IMR-90 (cell line): Measurements from ENCODE around the gene RABGAP1. TPM values are rescaled to one million over a fixed set of nuclear protein-coding genes. Genes with fewer than 3 reads are reported as not detected.

Source experiments
- ATAC-seq: fragments of 200-7000 bp; cut with Tn5 transposase; 2 replicates; pipeline ENCODE4 v1.9.1; 2020; ENCODE audit warnings: low read depth, mild to moderate bottlenecking, moderate library complexity
- BruUV-seq: library from RNA; stranded (reverse); fragments of 400-500 nt; replicated peaks from 2 replicates; lab custom pipeline; 2021; lab: Mats Ljungman, UMichigan
- CTCF ChIA-PET: fragments of 300-600 bp; formaldehyde crosslinking; extraction: SDS; loops from one replicate; lab custom pipeline; 2021; ENCODE audit warnings: antibody characterized with exemption; lab: Yijun Ruan, JAX
- POLR2A ChIA-PET: fragments of 300-600 bp; sonication (Branson Sonifier 250); formaldehyde crosslinking; loops from one replicate; lab custom pipeline; 2022; ENCODE audit warnings: antibody characterized with exemption; ENCODE audit not compliant: unreplicated experiment; lab: Charles Lee
- DNase-seq: peaks from one replicate; pipeline ENCODE4 v3.0.0; 2013
- H2AFZ ChIP-seq: replicated peaks from 2 replicates; pipeline ENCODE3; 2013; ENCODE audit warnings: low read length, mild to moderate bottlenecking; ENCODE audit not compliant: poor library complexity
- H2AK5ac ChIP-seq: 2 replicates; pipeline ENCODE4 v1.6.1; 2013; ENCODE audit warnings: low read depth, low read length, inconsistent platforms
- H2AK9ac ChIP-seq: replicated peaks from 2 replicates; pipeline ENCODE3; 2013; ENCODE audit warnings: mild to moderate bottlenecking, low read depth, low read length, moderate library complexity; ENCODE audit not compliant: poor library complexity
- H2BK120ac ChIP-seq: 2 replicates; pipeline ENCODE4 v1.6.1; 2013; ENCODE audit warnings: low read depth, low read length, inconsistent platforms
- H2BK15ac ChIP-seq: 3 replicates; pipeline ENCODE4 v1.6.1; 2013; ENCODE audit warnings: low read depth, low read length, inconsistent platforms
- H2BK20ac ChIP-seq: 2 replicates; pipeline ENCODE4 v1.6.1; 2013; ENCODE audit warnings: low read depth, mild to moderate bottlenecking, inconsistent platforms, low read length, moderate library complexity
- H2BK5ac ChIP-seq: 2 replicates; pipeline ENCODE4 v1.6.1; 2013; ENCODE audit warnings: mild to moderate bottlenecking, low read depth, low read length, inconsistent platforms; ENCODE audit not compliant: poor library complexity, severe bottlenecking
- H3K14ac ChIP-seq: replicated peaks from 2 replicates; pipeline ENCODE4 v1.6.1; 2013; ENCODE audit warnings: low read depth, low read length, inconsistent platforms
- H3K18ac ChIP-seq: 2 replicates; pipeline ENCODE4 v1.6.1; 2013; ENCODE audit warnings: low read depth, low read length, control low read depth
- H3K23ac ChIP-seq: 2 replicates; pipeline ENCODE4 v1.6.1; 2013; ENCODE audit warnings: low read depth, low read length, inconsistent platforms
- H3K27ac ChIP-seq: 2 replicates; pipeline ENCODE4 v1.5.1; 2013; ENCODE audit warnings: mild to moderate bottlenecking, control low read depth, low read length; ENCODE audit not compliant: insufficient read depth
- H3K27me3 ChIP-seq: 2 replicates; pipeline ENCODE4 v1.6.1; 2013; ENCODE audit warnings: low read length; ENCODE audit not compliant: control insufficient read depth, insufficient read depth
- H3K36me3 ChIP-seq: 2 replicates; pipeline ENCODE4 v1.6.1; 2013; ENCODE audit warnings: low read length, mixed read lengths; ENCODE audit not compliant: control insufficient read depth, insufficient read depth
- H3K4ac ChIP-seq: 2 replicates; pipeline ENCODE4 v1.6.1; 2013; ENCODE audit warnings: low read depth, low read length, inconsistent platforms
- H3K4me1 ChIP-seq: 2 replicates; pipeline ENCODE4 v1.6.1; 2013; ENCODE audit warnings: low read length, mixed read lengths; ENCODE audit not compliant: control insufficient read depth, insufficient read depth
- H3K4me2 ChIP-seq: 2 replicates; pipeline ENCODE4 v1.6.1; 2013; ENCODE audit warnings: low read depth, mild to moderate bottlenecking, control low read depth, low read length, moderate library complexity
- H3K4me3 ChIP-seq: 2 replicates; pipeline ENCODE4 v1.5.1; 2013; ENCODE audit warnings: low read depth, mild to moderate bottlenecking, control low read depth, low read length, moderate library complexity; ENCODE audit not compliant: insufficient read depth
- H3K56ac ChIP-seq: 2 replicates; pipeline ENCODE4 v1.6.1; 2013; ENCODE audit warnings: low read length, inconsistent platforms; ENCODE audit not compliant: insufficient read depth; ENCODE audit errors: extremely low read depth
- H3K79me1 ChIP-seq, 2 experiments: 2 replicates each; pipeline ENCODE4 v1.6.1; 2013; ENCODE audit warnings: low read length in 2 of 2, inconsistent platforms in 1 of 2, low read depth in 1 of 2
- H3K9ac ChIP-seq: 2 replicates; pipeline ENCODE4 v1.6.1; 2013; ENCODE audit warnings: low read depth, low read length, control low read depth
- H3K9me1 ChIP-seq: 2 replicates; pipeline ENCODE4 v1.6.1; 2013; ENCODE audit warnings: low read length, inconsistent platforms; ENCODE audit not compliant: insufficient read depth
- H3K9me3 ChIP-seq: 2 replicates; pipeline ENCODE4 v1.6.1; 2013; ENCODE audit warnings: low read length; ENCODE audit not compliant: control insufficient read depth, insufficient read depth
- H4K20me1 ChIP-seq: 2 replicates; pipeline ENCODE4 v1.6.1; 2013; ENCODE audit warnings: low read length, inconsistent platforms; ENCODE audit not compliant: insufficient read depth
- H4K5ac ChIP-seq: 2 replicates; pipeline ENCODE4 v1.6.1; 2013; ENCODE audit warnings: mild to moderate bottlenecking, low read depth, low read length, control low read depth
- H4K8ac ChIP-seq, 2 experiments: 2 replicates each; pipeline ENCODE4 v1.6.1; 2013; ENCODE audit warnings: low read depth in 2 of 2, low read length in 2 of 2, control low read depth in 1 of 2, inconsistent platforms in 1 of 2
- H4K91ac ChIP-seq: 2 replicates; pipeline ENCODE4 v1.6.1; 2013; ENCODE audit warnings: low read depth, low read length, inconsistent platforms; ENCODE audit not compliant: insufficient read depth
- BHLHE40 ChIP-seq: fragments of 150-350 bp; IDR thresholded peaks from 2 replicates; pipeline ENCODE4 v1.6.1; 2016; ENCODE audit warnings: mild to moderate bottlenecking, low read depth, low read length
- CEBPB ChIP-seq: IDR thresholded peaks from 2 replicates; pipeline ENCODE4 v1.6.1; 2012; ENCODE audit warnings: low read depth, low read length, improper control_type of control experiment
- CHD1 ChIP-seq: IDR thresholded peaks from 2 replicates; pipeline ENCODE4 v1.6.1; 2012; ENCODE audit warnings: low read depth, low read length, improper control_type of control experiment
- FOS ChIP-seq: fragments of 150-350 bp; IDR thresholded peaks from 2 replicates; pipeline ENCODE4 v1.6.1; 2016; ENCODE audit warnings: low read depth, low read length
- MAFK ChIP-seq: IDR thresholded peaks from 2 replicates; pipeline ENCODE4 v1.6.1; 2012; ENCODE audit warnings: low read depth, low read length, improper control_type of control experiment
- MAZ ChIP-seq: IDR thresholded peaks from 2 replicates; pipeline ENCODE4 v1.6.1; 2012; ENCODE audit warnings: low read depth, mild to moderate bottlenecking, low read length, improper control_type of control experiment, moderate library complexity, borderline replicate concordance
- MXI1 ChIP-seq: IDR thresholded peaks from 2 replicates; pipeline ENCODE4 v1.6.1; 2012; ENCODE audit warnings: low read depth, mild to moderate bottlenecking, low read length, moderate library complexity, borderline replicate concordance
- NFE2L2 ChIP-seq: fragments of 150-350 bp; IDR thresholded peaks from 2 replicates; pipeline ENCODE4 v1.6.1; 2016; ENCODE audit warnings: low read depth, mild to moderate bottlenecking, low read length
- POLR2A ChIP-seq: IDR thresholded peaks from 2 replicates; pipeline ENCODE4 v1.6.1; 2012; ENCODE audit warnings: mild to moderate bottlenecking, low read depth, low read length
- RAD21 ChIP-seq: IDR thresholded peaks from 2 replicates; pipeline ENCODE4 v1.6.1; 2012; ENCODE audit warnings: low read length, improper control_type of control experiment
- RCOR1 ChIP-seq: IDR thresholded peaks from 2 replicates; pipeline ENCODE4 v1.6.1; 2012; ENCODE audit warnings: mild to moderate bottlenecking, low read length, improper control_type of control experiment; ENCODE audit not compliant: insufficient replicate concordance
- RFX5 ChIP-seq: IDR thresholded peaks from 2 replicates; pipeline ENCODE4 v1.8.0; 2012; ENCODE audit warnings: low read depth, mild to moderate bottlenecking, low read length, moderate library complexity
- SMC3 ChIP-seq: fragments of 150-350 bp; IDR thresholded peaks from 2 replicates; pipeline ENCODE4 v1.6.1; 2016; ENCODE audit warnings: low read depth, mild to moderate bottlenecking, antibody characterized with exemption, low read length, moderate library complexity
- WGBS, 2 experiments: methylation state at CpG; one replicate each; pipeline versions ENCODE4 v1.1.5 to v1.1.7; 2013; ENCODE audit warnings: missing lambda C conversion rate in 2 of 2; ENCODE audit not compliant: insufficient read length in 1 of 2; ENCODE audit errors: extremely low coverage in 2 of 2; 5-methylcytosine and 5-hydroxymethylcytosine counted together
- dilution Hi-C: fragments of 300-500 bp; cut with HindIII; formaldehyde crosslinking; loops from one replicate; pipeline ENCODE4 v1.14.3; 2018; ENCODE audit warnings: low sequenced_read_pairs; ENCODE audit not compliant: unreplicated experiment
- in situ Hi-C: fragments of 300-500 bp; cut with MboI; formaldehyde crosslinking; loops from 3 replicates; pipeline ENCODE4 v1.14.3; 2019; ENCODE audit warnings: low sequenced_read_pairs, inconsistent platforms, mixed read lengths
- intact Hi-C: fragments of 100-400 bp; cut with micrococcal nuclease; formaldehyde crosslinking; loops from 2 replicates; pipeline ENCODE4 v1.10.0; 2022
- polyA plus RNA-seq, 3 experiments: library from polyadenylated mRNA; depleted of rRNA; stranded (reverse); fragments of >200 nt; gene quantifications; 2 replicates each; pipeline ENCODE4 v1.2.3, GENCODE V29; 2012; ENCODE audit warnings: low replicate concordance in 1 of 3
- total RNA-seq: library from RNA; depleted of rRNA; stranded (reverse); fragments of >200 nt; gene quantifications from 2 replicates; pipeline ENCODE4 v1.2.3, GENCODE V29; 2012
- TF ChIP-seq, protein P1 (sequence below): conservative IDR thresholded peaks from 2 replicates; pipeline ENCODE4 v1.5.1; 2012; ENCODE audit warnings: mild to moderate bottlenecking, low read depth, low read length, improper control_type of control experiment
- TF ChIP-seq, protein P2 (sequence below): fragments of 150-350 bp; IDR thresholded peaks from 2 replicates; pipeline ENCODE4 v1.6.1; 2016; ENCODE audit warnings: low read depth, mild to moderate bottlenecking, low read length, moderate library complexity, borderline replicate concordance
- TF ChIP-seq, protein P3 (sequence below): fragments of 150-350 bp; IDR thresholded peaks from 2 replicates; pipeline ENCODE4 v1.6.1; 2017; ENCODE audit warnings: mild to moderate bottlenecking, antibody characterized with exemption, low read length, low read depth

The RABGAP1 gene
- total and polyA plus RNA-seq, 2 of the 4 experiments (the other 2 are of a cell fraction): 20.0 to 53.9 TPM

DNA sequence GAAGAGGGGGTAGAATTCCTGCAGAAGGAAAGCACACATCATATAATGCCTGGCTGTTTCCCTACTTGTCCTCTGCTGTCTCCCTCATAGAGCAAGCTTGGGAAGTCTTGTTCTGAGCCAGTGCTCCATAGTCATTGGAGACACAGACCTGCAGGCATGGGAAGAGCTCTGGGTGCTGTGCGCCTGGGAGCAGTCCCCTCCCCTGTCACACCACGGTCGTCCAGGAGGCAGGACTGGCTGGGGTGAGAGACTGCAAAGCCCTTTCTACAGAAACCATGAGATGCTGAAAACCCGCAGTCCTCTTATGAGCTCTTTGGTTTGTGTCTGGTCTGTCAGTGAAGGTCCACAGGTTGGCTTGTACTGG is 157.3 kb downstream of the RABGAP1 start:
- in situ Hi-C loops: no loop called here

More for the DNA sequence above, 157.3 kb downstream of the RABGAP1 start:
- Histone ChIP-seq H3K79me1 (peaks cover 0 to 6% of the 10 kb centered on the region in 2 experiments; a peak in 2 of 4 replicates), H3K9me3 (no peaks in the 10 kb centered on the region), H3K36me3 (peaks cover 55% of the 10 kb centered on the region), H3K27ac (no peak overlapping the region), H3K14ac (no peak overlapping the region), H3K4me2 (no peak overlapping the region), H2BK15ac (no peak overlapping the region), H2BK20ac (no peak overlapping the region), H3K4me3 (no peak overlapping the region), H4K20me1 (peaks cover 2% of the 10 kb centered on the region; the same call in 1 of the 2 replicates), H2BK5ac (no peak overlapping the region), H4K8ac (no peak overlapping the region), H2AK5ac (no peak overlapping the region), H4K91ac (no peak overlapping the region), H3K18ac (no peak overlapping the region), H4K5ac (no peak overlapping the region), H2AK9ac (peak overlapping the region; percentile 12), H3K4ac (no peak overlapping the region), H3K56ac (no peak overlapping the region), H3K9ac (no peak overlapping the region), H3K9me1 (peaks cover 2% of the 10 kb centered on the region; the same call in 1 of the 2 replicates), H2BK120ac (no peak overlapping the region), H3K4me1 (peaks cover 6% of the 10 kb centered on the region; the same call in 1 of the 2 replicates), H3K23ac (no peak overlapping the region), H3K27me3 (no peaks in the 10 kb centered on the region), H2AFZ (no peak overlapping the region)
- no peak for ATAC-seq
- TF ChIP-seq BHLHE40 (no peak), RFX5 (no peak), POLR2A (no peak), RAD21 (no peak), SMC3 (no peak), FOS (no peak), MXI1 (no peak), RCOR1 (no peak), MAFK (no peak), NFE2L2 (no peak), MAZ (no peak), CEBPB (no peak), CHD1 (no peak)
- TF ChIP-seq, protein P1, sequence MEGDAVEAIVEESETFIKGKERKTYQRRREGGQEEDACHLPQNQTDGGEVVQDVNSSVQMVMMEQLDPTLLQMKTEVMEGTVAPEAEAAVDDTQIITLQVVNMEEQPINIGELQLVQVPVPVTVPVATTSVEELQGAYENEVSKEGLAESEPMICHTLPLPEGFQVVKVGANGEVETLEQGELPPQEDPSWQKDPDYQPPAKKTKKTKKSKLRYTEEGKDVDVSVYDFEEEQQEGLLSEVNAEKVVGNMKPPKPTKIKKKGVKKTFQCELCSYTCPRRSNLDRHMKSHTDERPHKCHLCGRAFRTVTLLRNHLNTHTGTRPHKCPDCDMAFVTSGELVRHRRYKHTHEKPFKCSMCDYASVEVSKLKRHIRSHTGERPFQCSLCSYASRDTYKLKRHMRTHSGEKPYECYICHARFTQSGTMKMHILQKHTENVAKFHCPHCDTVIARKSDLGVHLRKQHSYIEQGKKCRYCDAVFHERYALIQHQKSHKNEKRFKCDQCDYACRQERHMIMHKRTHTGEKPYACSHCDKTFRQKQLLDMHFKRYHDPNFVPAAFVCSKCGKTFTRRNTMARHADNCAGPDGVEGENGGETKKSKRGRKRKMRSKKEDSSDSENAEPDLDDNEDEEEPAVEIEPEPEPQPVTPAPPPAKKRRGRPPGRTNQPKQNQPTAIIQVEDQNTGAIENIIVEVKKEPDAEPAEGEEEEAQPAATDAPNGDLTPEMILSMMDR: no peak
- TF ChIP-seq, protein P2, sequence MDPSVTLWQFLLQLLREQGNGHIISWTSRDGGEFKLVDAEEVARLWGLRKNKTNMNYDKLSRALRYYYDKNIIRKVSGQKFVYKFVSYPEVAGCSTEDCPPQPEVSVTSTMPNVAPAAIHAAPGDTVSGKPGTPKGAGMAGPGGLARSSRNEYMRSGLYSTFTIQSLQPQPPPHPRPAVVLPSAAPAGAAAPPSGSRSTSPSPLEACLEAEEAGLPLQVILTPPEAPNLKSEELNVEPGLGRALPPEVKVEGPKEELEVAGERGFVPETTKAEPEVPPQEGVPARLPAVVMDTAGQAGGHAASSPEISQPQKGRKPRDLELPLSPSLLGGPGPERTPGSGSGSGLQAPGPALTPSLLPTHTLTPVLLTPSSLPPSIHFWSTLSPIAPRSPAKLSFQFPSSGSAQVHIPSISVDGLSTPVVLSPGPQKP: no peak
- TF ChIP-seq, protein P3, sequence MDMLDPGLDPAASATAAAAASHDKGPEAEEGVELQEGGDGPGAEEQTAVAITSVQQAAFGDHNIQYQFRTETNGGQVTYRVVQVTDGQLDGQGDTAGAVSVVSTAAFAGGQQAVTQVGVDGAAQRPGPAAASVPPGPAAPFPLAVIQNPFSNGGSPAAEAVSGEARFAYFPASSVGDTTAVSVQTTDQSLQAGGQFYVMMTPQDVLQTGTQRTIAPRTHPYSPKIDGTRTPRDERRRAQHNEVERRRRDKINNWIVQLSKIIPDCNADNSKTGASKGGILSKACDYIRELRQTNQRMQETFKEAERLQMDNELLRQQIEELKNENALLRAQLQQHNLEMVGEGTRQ: no peak
- dilution Hi-C loops (no loop called here), intact Hi-C loops (no loop called here)
- CTCF ChIA-PET: interaction anchor here (0.5 kb wide), 1 partner anchor 110 kb away, joined by 6 read pairs; no protein-coding TSS in a partner anchor
- DNase-seq: no peak
- no TSS peak for BruUV-seq
- POLR2A ChIA-PET: no interaction called here
- WGBS, 2 experiments: no CpG with 5 or more reads among the region's 4 CpGs
